ES-I3 (cell line): Measurements from ENCODE around the gene SYMPK.
"Not testable (repeated sequence)": the region's sequence is repeated elsewhere in the genome, so short reads cannot be mapped to it uniquely, and the experiment has no call there.

ENCODE experiments used
- H3K36me3 ChIP-seq: 2 replicates; pipeline ENCODE4 v1.6.1; 2013; ENCODE audit warnings: mild to moderate bottlenecking, low read length, control low read depth, moderate library complexity; ENCODE audit not compliant: insufficient read depth
- H3K4me1 ChIP-seq: 2 replicates; pipeline ENCODE4 v1.6.1; 2013; ENCODE audit warnings: mild to moderate bottlenecking, control low read depth, low read length; ENCODE audit not compliant: insufficient read depth
- H3K9ac ChIP-seq: 2 replicates; pipeline ENCODE4 v1.6.1; 2013; ENCODE audit warnings: low read depth, mild to moderate bottlenecking, low read length, moderate library complexity
- H3K9me3 ChIP-seq: 2 replicates; pipeline ENCODE4 v1.6.1; 2013; ENCODE audit warnings: mild to moderate bottlenecking, low read length, moderate library complexity; ENCODE audit not compliant: control insufficient read depth, insufficient read depth

Gene SYMPK

DNA sequence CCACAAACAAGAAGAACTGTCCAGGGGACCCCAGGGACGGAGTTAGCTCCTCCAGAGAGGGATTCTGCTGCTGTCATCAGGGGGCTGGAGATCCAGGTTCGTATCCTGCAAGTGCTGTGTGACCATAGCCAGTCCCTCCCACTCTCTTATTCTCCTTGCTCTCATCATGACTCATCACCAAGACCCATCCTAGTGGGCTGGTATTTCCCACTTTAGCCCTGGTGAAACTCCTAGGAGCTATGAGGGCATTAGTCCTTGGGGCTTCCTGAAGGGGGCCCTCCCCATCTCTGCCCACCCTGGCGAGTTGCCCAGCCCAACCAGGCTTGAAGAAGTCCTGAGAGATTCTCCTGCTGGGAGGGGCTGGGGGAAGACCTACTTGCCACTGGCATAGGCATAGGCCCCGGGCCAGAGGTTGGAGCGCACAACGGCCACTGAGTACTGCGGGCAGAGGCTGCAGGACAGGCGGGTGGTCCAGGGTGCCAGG, 62.8 kb downstream of the SYMPK start:
- Histone ChIP-seq H3K36me3 (no peaks in the 10 kb centered on the region), H3K4me1 (peaks cover 10% of the 10 kb centered on the region; the same call in 1 of the 2 replicates), H3K9ac (no peak overlapping the region), H3K9me3 (no peaks in the 10 kb centered on the region)

GRCh38 chr19:45799541-45799940, 63.4 kb downstream of the SYMPK start:
- not testable (repeated sequence) for H3K9me3 ChIP-seq, H3K36me3 ChIP-seq, H3K9ac ChIP-seq
- H3K4me1 ChIP-seq, result peaks cover 10% of the 10 kb centered on the region; the same call in 1 of the 2 replicates

DNA sequence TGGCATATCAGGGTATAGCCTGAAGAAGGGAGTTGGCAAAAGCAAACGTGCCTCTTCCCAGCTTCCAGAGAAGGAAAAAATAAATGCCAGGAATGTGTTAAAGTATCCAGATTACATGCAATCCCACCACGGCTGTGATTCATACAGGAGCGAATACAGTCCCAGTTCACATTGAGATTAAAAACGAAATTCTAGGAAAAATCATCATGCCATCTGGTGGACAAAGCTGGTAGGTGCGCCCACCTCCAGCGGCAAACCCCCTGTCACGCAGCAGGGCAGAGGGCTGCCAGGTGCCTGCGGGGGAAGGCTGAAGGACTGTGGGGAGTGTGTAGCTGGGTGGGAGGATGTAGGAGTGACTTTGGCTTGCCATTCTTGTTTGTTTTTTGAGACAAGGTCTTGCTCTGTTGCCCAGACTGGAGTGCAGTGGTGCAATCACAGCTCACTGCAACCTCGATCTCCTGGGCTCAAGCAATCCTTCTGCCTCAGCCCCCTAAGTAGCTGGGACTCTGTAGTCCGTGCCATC, 63.9 kb downstream of the SYMPK start:
- Histone ChIP-seq H3K9me3 (no peaks in the 10 kb centered on the region), H3K4me1 (peaks cover 10% of the 10 kb centered on the region; the same call in 1 of the 2 replicates), H3K36me3 (no peaks in the 10 kb centered on the region), H3K9ac (no peak overlapping the region)

DNA sequence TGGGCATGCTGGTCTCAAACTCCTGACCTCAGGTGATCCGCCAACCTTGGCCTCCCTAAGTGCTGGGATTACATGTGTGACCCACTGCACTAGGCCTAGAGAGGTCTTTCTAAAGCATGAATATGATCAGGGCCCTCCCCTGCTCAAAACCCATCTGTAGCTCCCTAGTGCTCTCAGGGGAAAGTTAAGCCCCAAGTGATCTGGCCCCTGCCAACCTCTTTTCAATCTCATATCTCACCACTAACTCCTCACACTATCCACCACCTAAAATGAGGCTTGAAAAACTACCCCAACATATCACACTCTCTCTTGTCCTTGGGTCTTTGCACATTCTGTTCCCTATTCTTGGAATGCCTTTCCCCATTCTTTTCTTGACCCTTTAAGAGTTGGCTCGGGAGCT, 68.3 kb downstream of the SYMPK start:
- H3K4me1 ChIP-seq, result peaks cover 9% of the 10 kb centered on the region; the same call in 1 of the 2 replicates
- no peaks in the 10 kb centered on the region for H3K36me3 ChIP-seq
- H3K9ac ChIP-seq, result no peak overlapping the region
- no peaks in the 10 kb centered on the region for H3K9me3 ChIP-seq

- no peak overlapping the region for H3K9ac ChIP-seq
- peaks cover 9% of the 10 kb centered on the region; the same call in 1 of the 2 replicates for H3K4me1 ChIP-seq
- no peaks in the 10 kb centered on the region for H3K9me3 ChIP-seq
- H3K36me3 ChIP-seq, result no peaks in the 10 kb centered on the region; the same call in 1 of the 2 replicates
Measured at GRCh38 chr19:45793876-45794275, 69.1 kb downstream of the SYMPK start.

DNA sequence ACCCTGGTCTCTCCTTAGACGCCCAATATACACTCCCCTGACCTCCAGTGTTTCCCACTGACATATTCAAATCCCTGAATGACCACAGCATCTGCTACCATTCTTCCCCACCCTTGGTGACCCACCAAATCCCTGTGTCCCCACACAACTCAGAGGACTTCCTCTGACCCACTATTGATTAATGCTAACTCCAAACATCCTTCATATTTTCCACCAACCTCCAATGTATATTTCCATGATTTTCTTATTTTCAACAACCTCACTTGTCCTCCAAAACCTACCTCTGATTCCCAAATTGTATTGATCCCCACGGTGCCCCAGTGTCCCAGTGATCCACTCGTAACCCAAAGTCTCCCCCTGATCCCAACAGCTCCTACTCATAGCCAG, 69.8 kb downstream of the SYMPK start:
- Histone ChIP-seq H3K9ac (no peak overlapping the region), H3K36me3 (peaks cover 2% of the 10 kb centered on the region; the same call in 1 of the 2 replicates), H3K4me1 (peaks cover 9% of the 10 kb centered on the region; the same call in 1 of the 2 replicates), H3K9me3 (no peaks in the 10 kb centered on the region)

DNA sequence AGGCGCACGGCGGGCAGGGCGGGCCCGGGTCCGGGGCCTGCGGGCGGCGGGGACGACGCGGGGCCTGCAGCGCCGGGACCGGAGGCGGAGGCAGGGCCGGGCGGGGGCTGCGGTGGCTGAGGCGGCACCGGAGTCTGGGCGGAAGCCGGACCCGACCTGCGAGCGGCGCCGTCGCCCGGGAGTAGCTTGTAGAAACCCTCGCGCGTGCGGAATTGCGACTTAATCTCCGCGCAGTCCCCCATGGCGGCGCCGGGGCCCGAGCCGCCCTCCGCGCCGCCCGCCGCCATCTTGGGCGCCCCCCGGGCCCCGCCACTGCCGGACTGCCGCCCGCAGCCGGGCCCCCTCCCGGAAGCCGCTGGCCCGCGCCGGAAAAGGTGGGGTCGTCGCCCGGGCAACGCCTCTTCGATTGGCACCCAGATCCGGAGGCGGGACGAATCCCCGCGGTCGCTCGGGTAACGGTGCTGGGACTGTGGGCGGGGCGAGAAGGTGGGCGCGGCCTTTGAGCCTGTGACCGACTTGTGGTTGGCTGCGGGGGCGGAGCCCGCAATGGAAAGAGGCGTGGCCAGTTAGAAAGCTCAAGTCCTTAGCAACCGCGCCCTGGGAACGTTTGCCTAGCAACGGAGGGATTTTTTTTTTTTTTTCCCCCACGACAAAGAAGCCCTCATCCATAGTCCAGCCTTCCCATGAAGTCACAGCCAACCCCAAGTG, 70.3 kb downstream of the SYMPK start, which contains the start of gene DMWD:
DMWD (minus strand) TSS at position 376 of the 708 bp plus-strand sequence; CDS start at position 287, 89 bp downstream.
- Histone ChIP-seq H3K4me1 (peaks cover 9% of the 10 kb centered on the region; the same call in 1 of the 2 replicates), H3K9ac (peak within 1 kb of the TSS; percentile 93), H3K36me3 (peaks cover 2% of the 10 kb centered on the region; the same call in 1 of the 2 replicates), H3K9me3 (no peaks in the 10 kb centered on the region)

DNA sequence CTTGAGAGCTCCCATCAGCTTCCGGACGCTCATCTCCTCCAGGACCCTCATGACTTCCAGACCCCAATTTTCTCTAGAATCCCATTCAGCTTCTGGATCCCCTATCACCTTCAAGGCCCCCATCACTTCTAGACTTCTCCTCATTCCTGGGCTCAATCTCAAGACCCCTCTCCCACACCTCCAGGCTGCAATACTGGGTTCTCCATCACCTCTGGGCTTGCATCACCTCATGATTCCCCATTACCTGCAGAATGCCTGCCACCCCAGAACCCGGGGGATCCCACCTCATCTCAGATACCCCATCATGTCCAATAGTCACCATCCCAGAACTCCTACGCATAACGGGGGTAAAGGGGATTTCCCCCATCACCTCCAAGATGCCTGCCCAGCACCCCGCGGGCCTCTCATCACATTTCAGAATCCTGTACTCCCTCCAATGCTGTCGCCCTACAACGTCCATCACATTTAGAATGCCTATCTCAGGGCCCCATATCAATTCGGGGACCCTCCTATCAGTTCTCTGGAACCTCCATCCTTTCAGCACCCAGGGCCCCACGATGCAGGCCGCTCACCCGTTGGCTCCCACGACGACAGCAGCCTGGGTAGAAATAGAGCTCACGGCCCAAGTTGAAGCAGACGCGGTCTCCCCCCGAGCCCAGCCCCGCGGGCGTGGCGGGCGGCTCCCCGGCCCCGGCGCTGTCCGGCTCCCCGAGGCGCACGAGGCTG, 71.0 kb downstream of the SYMPK start:
- Histone ChIP-seq H3K9ac (peak overlapping the region; percentile 93), H3K36me3 (peaks cover 2% of the 10 kb centered on the region; the same call in 1 of the 2 replicates), H3K4me1 (peaks cover 9% of the 10 kb centered on the region; the same call in 1 of the 2 replicates), H3K9me3 (no peaks in the 10 kb centered on the region)

GRCh38 chr19:45790942-45791341, 72.0 kb downstream of the SYMPK start:
- peaks cover 9% of the 10 kb centered on the region; the same call in 1 of the 2 replicates for H3K4me1 ChIP-seq
- H3K9ac ChIP-seq, result no peak overlapping the region
- H3K9me3 ChIP-seq, result no peaks in the 10 kb centered on the region
- peaks cover 2% of the 10 kb centered on the region; the same call in 1 of the 2 replicates for H3K36me3 ChIP-seq

DNA sequence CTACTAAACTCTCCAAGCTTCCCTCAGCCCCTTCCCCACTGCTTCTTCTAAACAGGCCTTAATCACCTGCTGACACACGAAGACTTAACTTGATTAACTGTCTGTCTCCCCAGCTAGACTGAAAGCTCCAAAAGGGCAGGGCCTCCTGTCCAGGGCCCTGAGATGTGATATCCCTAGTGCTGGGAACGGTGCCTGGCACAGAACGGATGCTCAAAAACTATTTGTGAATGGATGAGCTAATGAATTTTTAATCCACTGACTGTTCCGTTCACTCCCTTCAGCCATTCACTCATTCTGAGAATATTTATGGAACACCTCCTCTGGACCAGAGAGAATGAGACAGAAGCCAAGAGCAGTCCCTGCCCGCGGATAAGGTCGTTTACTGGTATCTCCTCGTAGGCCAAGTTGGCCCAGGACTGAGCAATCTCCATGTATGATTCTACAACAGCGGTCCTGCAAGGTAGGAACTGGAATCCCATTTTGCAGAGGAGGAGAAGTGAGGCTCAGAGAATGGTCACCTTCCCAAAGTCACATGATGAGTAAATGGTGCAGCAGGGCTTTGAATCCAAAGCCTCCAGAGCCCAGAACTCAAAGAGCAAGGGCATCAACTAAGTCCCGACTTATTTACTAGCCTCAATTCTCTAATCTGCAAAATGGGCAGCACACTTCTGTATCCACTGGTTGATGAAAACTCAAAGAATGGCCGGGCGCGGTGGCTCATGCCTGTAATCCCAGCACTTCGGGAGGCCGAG, 73.7 kb downstream of the SYMPK start:
- Histone ChIP-seq H3K4me1 (peaks cover 12% of the 10 kb centered on the region; the same call in 1 of the 2 replicates), H3K9me3 (no peaks in the 10 kb centered on the region), H3K36me3 (peaks cover 2% of the 10 kb centered on the region; the same call in 1 of the 2 replicates), H3K9ac (no peak overlapping the region)

- H3K9ac ChIP-seq, result no peak overlapping the region
- peaks cover 2% of the 10 kb centered on the region; the same call in 1 of the 2 replicates for H3K36me3 ChIP-seq
- peaks cover 19% of the 10 kb centered on the region; the same call in 1 of the 2 replicates for H3K4me1 ChIP-seq
- H3K9me3 ChIP-seq, result no peaks in the 10 kb centered on the region
Measured at GRCh38 chr19:45786533-45786894, 76.4 kb downstream of the SYMPK start.

GRCh38 chr19:45785781-45786532, 77.0 kb downstream of the SYMPK start:
- H3K9ac ChIP-seq, result no peak overlapping the region
- no peaks in the 10 kb centered on the region for H3K9me3 ChIP-seq
- H3K36me3 ChIP-seq, result peaks cover 2% of the 10 kb centered on the region; the same call in 1 of the 2 replicates

DNA sequence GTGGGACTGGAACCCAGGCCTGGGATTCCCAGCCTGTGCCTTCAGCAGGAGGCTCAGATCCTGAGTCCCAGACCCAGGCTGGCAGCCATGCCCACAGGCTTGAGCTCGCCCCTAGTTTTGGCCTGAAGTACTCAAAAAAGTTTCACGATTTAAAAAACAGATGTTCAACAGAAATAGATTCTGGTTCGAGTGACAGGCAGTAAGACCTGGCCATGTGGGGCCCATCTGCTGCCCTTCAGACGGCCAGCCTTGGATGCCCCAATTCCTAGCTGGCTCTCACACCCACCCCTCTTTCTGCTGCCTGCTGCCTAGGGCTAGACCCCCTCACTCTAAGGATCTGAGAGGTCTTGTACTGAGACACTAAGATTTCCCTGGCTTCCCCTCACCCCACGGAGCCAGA, 77.8 kb downstream of the SYMPK start:
- no peaks in the 10 kb centered on the region for H3K9me3 ChIP-seq
- no peak overlapping the region for H3K9ac ChIP-seq
- H3K36me3 ChIP-seq, result peaks cover 2% of the 10 kb centered on the region; the same call in 1 of the 2 replicates
- H3K4me1 ChIP-seq, result peaks cover 22% of the 10 kb centered on the region

More at GRCh38 chr19:45785781-45786532, 77.0 kb downstream of the SYMPK start:
- H3K4me1 ChIP-seq, result peaks cover 19% of the 10 kb centered on the region; the same call in 1 of the 2 replicates
